ENCODE results near the gene LTBP4.
"Not testable (repeated sequence)": the region's sequence is repeated elsewhere in the genome, so short reads cannot be mapped to it uniquely, and the experiment has no call there.

Gene LTBP4

DNA sequence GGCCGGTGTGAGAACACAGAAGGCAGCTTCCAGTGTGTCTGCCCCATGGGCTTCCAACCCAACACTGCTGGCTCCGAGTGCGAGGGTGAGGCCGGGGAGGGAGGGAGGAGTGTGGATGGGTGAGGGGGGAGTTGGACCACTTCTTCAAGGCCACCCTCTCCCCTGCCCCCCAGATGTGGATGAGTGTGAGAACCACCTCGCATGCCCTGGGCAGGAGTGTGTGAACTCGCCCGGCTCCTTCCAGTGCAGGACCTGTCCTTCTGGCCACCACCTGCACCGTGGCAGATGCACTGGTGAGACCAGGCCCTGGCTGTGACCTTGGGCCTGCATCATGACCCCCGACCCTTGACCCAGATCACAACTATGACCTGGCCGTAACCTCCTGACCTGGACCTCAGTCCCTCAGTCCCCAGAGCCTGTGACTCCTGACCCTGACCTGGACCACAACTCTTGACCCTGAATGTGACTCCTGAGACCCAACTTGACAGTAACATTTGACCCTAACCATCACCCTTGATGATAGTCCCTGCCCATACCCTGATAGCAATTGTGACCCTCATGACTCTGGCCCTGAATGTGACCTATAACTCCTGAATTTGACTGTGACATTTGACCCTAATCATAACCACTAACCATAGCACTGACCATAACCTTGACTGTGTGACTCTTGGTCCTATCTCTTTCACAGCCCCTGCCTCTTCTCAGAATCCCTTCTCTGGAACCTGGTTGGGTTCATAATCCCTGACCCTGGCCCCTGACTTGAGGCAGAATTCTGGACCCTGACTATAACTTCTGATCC is 10.9 kb downstream of the LTBP4 start:
- no peak for DNase-seq (ENCODE audit: low read depth)

GRCh38 chr19:40612831-40613689 is 11.9 kb downstream of the LTBP4 start:
- peak; percentile 79 for DNase-seq (ENCODE audit: low read depth)

GRCh38 chr19:40613690-40614621 is 12.8 kb downstream of the LTBP4 start:
- DNase-seq (ENCODE audit: low read depth) = peak; percentile 89

GRCh38 chr19:40614622-40615411 is 13.6 kb downstream of the LTBP4 start:
- peak; percentile 98 for DNase-seq (ENCODE audit: low read depth)

DNA sequence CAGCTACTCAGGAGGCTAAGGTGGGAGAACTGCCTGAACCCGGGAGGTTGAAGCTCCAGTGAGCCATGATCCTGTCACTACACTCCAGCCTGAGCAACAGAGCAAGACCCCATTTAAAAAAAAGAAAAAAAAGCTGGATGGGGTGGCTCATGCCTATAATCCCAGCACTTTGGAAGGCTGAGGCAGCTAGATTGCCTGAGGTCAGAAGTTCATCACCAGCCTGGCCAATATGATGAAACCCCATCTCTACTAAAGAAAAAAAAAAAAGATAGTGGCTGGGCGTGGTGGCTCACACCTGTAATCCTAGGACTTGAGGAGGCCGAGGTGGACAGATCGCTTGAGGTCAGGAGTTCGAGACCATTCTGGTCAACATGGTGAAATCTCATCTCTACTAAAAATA is 15.0 kb downstream of the LTBP4 start:
- no peak for DNase-seq (ENCODE audit: low read depth)

DNA sequence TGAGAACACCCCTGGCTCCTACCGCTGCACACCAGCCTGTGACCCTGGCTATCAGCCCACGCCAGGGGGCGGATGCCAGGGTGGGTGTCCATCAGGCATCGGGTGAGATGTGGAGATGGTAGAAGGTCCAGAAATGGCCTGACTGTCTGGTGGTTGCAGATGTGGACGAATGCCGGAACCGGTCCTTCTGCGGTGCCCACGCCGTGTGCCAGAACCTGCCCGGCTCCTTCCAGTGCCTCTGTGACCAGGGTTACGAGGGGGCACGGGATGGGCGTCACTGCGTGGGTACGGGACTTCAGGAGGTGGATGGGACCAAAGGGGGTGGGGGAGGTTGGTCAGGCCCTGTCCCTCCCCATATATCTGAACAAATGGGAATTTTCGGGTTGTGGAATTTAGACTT is 15.8 kb downstream of the LTBP4 start:
- DNase-seq (ENCODE audit: low read depth) = no peak

DNA sequence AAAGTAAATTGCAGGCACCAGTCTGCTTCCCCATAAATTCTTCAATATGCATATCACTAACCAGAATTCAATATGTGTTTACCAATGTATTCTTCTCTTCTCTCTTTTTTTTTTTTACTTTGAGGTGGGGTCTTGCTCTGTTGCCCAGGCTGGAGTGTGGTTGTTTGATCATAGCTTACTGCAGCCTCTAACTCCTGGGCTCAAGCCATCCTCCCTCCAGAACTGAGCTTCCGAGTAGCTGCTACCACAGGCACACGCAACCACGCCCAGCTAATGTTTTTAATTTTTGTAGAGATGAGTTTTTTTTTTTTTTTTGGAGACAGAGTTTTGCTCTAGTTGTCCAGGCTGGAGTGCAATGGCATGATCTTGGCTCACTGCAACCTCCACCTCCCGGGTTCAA is 16.8 kb downstream of the LTBP4 start:
- no peak for DNase-seq (ENCODE audit: low read depth)

DNA sequence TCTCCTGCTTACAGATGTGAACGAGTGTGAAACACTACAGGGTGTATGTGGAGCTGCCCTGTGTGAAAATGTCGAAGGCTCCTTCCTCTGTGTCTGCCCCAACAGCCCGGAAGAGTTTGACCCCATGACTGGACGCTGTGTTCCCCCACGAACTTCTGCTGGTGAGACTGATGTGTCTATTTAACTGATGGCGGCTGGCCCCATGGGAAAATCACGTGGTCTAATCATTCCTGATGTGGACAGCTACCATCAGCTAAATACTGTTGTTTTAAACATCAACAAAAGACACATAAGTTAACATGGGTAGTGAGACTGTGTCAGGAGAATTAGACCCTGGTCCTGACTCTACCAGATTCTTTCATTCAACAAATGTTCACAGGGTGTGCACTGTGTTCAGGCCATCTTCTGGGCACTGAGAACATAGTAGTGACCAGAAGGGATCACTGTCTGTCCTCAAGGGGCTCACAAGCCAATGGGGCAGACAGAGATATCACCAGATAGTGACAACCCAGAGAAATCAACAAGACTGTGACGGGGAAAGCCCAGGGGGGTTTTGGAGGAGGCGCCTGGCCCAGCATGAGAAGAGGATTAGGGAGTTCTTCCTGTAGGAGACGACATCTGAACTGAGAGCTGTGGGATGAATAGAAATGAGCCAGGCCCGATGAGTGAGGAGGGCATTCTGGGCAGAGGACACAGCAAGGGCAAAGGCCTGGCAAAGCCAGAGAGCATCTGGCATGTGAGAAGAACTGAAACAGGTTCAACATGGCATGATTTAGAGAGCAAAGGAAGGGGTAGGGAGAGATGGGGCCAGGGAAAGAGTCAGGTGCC is 18.4 kb downstream of the LTBP4 start:
- DNase-seq (ENCODE audit: low read depth) = no peak

GRCh38 chr19:40620161-40620485 is 19.0 kb downstream of the LTBP4 start:
- DNase-seq (ENCODE audit: low read depth) = no peak

- no peak for DNase-seq (ENCODE audit: low read depth)
These were observed 20.1 kb downstream of the LTBP4 start for GRCh38 chr19:40621283-40621682.

DNA sequence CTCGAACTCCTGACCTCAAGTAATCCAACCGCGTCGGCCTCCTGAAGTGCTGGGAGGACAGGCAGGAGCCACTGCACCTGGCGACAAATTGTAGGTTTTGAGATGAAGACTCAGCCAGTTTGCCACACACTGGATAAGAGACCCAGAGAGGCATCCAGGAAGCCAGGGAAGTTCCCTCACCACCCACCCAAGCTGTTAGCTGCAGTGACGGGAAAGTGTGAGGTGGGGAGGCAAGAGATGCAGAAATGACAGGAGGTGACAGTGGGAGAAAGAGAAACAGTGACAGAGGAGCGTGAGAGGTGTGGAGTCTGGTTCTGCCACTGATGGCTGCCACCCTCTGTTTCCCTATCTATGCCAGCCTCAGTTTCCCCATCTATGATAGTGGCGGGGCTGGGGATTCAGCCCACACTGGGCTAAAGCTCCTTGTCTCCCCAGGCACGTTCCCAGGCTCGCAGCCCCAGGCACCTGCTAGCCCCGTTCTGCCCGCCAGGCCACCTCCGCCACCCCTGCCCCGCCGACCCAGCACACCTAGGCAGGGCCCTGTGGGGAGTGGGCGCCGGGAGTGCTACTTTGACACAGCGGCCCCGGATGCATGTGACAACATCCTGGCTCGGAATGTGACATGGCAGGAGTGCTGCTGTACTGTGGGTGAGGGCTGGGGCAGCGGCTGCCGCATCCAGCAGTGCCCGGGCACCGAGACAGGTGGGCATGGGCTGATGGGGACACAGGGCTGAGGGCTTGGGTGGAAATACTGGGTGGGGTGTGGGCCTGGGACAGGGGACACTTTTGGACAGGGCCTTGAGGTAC is 21.0 kb downstream of the LTBP4 start:
- no peak for DNase-seq (ENCODE audit: low read depth)

GRCh38 chr19:40622773-40623075 is 21.6 kb downstream of the LTBP4 start:
- no peak for DNase-seq (ENCODE audit: low read depth)

DNA sequence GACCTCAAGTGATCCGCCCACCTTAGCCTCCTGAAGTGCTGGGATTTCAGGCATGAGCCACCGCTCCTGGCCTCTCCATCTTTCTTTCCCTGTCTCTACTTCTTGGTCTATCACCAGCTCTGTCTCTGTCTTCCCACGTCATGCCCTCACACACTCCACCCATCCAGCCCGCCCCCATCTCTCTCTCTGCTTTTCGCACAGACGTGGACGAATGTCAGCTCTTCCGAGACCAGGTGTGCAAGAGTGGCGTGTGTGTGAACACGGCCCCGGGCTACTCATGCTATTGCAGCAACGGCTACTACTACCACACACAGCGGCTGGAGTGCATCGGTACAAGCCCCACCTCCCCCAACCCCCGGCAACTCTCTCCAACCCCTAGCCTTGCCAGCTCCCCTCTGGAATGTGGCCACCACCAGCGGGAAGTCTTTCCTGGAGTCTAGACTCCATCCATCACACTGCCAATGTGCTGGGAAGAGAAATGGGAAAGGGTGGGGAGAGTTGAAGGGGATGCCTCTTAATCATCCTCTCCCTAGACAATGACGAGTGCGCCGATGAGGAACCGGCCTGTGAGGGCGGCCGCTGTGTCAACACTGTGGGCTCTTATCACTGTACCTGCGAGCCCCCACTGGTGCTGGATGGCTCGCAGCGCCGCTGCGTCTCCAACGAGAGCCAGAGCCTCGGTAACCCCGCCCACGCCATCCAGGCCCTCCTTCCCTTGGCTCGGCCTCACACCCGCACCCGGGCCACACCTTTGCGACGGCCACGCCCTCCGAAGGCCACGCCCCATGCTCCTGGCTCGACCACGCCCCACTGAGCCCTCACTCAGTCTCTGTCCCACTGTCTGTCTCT is 22.5 kb downstream of the LTBP4 start:
- DNase-seq (ENCODE audit: low read depth) = no peak

GRCh38 chr19:40624369-40625153 is 23.4 kb downstream of the LTBP4 start:
- DNase-seq (ENCODE audit: low read depth) = not testable (repeated sequence)

DNA sequence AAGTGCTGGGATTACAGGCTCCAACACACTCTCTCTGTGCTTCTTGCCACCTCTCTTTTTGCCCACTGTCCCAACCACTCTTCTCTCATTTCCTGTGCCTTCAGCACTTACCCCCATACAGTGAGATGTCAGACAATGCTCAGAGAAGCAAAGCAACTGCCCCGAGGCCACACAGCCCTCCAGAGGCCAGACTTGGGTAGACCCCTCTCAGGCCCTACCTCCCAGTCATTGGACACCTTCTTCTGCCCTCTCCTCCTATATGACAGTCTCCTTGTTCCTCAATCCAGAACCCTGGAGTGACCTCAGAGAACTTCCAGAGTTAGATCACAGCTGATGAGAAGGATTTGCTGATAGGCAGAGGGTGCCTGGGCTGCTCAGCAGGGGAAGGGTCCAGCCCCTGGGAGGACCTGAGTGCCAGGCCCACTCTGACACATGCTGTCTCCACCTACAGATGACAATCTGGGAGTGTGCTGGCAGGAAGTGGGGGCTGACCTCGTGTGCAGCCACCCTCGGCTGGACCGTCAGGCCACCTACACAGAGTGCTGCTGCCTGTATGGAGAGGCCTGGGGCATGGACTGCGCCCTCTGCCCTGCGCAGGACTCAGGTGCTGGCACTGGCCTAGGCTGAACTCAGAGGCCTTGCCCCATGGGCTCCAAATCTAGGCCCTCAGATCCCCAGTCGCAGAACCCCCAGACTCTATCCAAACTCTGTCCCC is 24.4 kb downstream of the LTBP4 start:
- no peak for DNase-seq (ENCODE audit: low read depth)

DNA sequence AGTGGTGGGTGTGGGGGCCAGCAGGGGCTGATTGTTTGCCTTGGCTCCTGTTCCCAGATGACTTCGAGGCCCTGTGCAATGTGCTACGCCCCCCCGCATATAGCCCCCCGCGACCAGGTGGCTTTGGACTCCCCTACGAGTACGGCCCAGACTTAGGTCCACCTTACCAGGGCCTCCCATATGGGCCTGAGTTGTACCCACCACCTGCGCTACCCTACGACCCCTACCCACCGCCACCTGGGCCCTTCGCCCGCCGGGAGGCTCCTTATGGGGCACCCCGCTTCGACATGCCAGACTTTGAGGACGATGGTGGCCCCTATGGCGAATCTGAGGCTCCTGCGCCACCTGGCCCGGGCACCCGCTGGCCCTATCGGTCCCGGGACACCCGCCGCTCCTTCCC is 25.7 kb downstream of the LTBP4 start:
- no peak for DNase-seq (ENCODE audit: low read depth)

GRCh38 chr19:40627486-40628279 is 26.5 kb downstream of the LTBP4 start:
- no peak for DNase-seq (ENCODE audit: low read depth)
